ENCODE results near the gene ASB6.
"Not testable (repeated sequence)": the region's sequence is repeated elsewhere in the genome, so short reads cannot be mapped to it uniquely, and the experiment has no call there.

Gene ASB6

DNA sequence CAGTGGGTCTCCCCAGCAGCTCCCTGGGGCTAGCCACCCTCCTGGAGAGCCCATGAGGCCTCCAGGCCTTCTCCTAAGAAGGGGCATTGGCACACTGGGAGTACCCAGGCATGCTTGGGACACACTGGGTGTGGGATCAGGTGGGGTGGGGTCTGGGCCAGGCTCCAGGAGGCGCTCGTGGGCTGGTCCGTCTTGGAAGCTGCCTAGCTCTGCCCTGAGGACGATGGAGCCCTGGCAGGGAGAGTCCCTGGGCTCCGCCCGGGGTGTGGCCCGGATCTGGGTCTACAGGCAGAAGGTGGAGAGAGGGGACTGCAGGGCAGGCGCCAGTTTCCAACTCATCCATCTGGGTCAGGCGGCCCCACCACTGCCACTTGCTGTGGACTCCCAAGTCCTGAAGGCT is 25.9 kb upstream of the ASB6 start:
- no peak for DNase-seq (ENCODE audit: low read depth in 2 of 3, low spot score in 1 of 3)

DNA sequence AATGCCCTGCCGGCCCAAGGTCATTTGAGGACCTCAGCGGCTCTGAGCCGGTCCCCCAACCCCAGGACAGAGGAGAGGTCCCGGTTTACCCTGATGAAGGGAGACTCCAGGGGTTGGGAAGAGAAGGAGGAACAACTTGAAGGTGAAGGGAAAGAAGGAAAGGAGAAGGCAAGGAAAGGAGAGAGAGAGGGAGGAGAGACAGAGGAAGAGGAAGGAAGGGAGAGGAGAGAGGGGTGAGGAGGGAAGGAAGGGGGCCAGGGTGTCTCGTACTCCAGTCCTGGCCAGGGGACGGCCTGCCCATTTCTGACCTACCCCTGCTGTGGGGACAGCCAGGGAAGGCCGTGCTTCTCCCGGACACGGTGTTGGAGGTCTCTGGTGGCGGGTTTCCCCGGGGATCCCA is 25.4 kb upstream of the ASB6 start:
- no peak for DNase-seq (ENCODE audit: low read depth in 2 of 3, low spot score in 1 of 3)

DNA sequence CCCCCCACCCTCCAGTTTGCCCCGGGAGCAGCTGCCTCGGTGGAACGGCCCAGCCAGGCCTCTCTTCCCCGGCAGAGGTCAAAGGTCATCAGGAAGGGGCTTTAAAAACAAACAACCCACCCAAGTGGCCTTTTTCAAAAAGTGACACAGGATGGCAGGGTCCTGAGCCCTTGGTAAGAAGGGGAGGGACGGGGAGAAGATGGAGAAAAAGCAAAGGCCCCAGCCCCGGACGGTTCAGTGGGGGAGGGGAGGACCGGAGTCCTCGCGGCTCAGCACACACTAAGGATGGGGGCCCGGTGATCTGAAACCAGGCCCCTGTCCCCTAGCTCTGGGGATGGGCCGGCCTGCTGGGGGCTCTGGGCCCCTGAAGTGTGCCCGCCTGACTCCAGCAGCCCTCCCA is 24.6 kb upstream of the ASB6 start:
- no peak for DNase-seq (ENCODE audit: low read depth in 2 of 3, low spot score in 1 of 3)

DNA sequence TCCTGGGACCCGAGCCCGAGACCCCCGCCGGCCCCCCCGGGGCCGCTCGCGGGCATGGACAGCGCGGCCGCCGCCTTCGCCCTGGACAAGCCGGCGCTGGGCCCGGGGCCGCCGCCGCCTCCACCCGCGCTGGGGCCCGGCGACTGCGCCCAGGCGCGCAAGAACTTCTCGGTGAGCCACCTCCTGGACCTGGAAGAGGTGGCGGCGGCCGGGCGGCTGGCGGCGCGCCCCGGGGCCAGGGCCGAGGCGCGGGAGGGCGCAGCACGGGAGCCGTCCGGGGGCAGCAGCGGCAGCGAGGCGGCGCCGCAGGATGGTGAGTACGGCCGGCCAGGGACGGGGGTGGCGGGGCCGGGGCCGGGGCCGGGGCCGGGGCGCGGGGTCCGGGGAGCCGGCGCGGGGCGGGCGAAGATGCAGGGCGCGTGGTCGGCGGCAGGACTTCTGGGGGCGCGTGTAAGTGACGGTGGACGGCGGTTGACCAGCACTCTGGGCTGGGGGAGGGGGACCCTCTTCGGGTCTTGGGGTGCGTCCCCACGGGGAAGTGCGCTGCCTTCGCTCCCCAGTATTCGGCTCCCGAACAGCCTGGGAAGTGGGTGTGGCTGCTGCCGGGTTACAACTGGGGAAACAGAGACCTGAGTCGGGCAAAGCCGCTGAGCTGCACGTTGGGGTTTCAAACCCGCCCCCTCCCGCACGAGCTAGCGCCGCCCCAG is 24.0 kb upstream of the ASB6 start:
- no peak for DNase-seq (ENCODE audit: low read depth in 2 of 3, low spot score in 1 of 3)

DNA sequence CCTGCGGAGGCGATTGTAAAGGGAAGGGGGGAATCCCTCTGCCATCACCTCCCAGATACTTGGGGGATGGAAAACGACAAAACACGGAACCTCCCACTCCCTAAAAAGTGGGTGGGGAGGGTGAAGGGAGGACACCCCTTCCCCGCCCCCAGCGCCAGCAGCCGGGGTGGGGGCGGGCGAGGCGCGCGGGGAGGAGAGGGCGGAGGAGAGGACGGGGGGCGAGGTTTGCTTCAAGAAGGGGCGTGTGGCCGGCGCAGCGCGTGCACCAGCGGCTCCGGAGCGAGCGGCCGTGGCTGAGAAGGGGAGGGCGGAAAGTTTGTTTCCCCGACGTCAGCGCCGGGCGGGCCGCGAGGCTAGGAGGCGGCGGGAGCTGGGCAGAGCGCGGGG is 23.4 kb upstream of the ASB6 start, which contains the start of gene PRRX2:
Gene PRRX2, plus strand, starts transcription at position 259 of the 387 bp plus-strand sequence. CDS start 221 bp downstream, outside the sequence.
- peak in 1 of 3 donors; percentile 21 for DNase-seq (ENCODE audit: low read depth in 2 of 3, low spot score in 1 of 3)

DNA sequence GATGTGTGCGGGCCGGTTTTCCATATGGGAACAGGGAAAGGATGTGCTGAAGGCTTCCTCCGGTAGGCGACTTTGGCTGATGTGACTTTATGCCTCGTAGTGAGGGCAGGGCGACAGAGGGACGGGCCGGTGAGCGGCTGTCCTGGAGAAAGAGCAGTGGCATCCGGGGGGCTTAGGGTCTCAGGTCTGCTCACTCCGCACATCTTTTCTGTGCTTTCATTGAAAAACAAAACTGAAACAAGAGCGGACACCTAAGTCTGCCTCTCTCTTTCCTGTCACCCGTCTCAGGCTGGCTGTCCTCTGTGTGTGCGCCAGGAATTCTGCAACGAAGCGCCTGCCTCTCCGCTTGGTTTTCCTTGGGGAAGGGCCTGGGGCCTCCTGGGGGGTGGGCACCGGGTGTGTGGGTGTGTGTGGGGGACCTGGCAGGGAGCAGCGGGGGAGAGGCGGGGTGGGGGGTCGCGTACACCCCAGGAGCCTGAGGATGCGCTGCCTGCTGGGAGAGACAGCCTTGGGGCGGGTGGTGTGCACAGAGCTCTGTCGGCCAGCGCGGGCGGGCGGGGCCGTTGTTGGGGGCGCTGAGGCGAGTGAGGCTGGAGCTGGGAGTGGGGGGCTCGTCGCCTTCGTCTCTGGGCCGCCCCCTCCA is 22.9 kb upstream of the ASB6 start:
- no peak for DNase-seq (ENCODE audit: low read depth in 2 of 3, low spot score in 1 of 3)

DNA sequence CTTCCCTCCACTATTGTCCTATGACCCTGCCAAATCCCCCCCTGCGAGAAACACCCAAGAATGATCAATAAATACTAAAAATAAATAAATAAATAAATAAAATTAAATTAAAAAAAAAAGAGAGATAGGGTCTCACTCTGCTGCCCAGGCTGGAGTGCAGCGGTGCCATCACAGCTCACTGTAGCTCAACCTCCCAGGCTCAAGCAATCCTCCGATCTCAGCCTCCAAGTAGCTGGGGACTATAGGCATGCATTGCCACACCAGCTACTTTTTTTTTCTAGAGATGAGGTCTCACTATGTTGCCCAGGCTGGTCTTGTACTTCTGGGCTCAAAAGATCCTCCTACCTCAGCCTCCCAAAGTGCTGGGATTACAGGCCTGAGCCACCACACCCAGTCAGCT is 20.3 kb upstream of the ASB6 start:
- DNase-seq (ENCODE audit: low read depth in 2 of 3, low spot score in 1 of 3): not testable (repeated sequence)

DNA sequence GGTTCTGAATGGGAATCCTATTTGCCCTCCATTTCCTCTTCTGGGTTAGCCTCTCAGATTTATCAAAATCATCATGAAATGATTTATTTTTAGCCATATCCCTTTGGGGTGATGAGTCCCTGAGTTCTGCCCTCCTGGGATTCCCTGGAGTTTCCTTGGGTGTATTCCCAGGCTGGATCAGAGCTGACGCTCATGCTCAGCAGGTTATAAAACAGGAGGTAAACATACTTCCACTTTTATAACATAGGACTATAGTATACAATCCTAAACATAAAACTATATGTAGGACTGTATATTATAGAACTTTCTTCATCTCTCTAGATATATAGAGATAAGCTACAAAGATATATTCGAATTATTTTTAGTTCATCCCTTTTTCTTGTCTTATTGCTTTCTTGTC is 19.1 kb upstream of the ASB6 start:
- no peak for DNase-seq (ENCODE audit: low read depth in 2 of 3, low spot score in 1 of 3)

DNA sequence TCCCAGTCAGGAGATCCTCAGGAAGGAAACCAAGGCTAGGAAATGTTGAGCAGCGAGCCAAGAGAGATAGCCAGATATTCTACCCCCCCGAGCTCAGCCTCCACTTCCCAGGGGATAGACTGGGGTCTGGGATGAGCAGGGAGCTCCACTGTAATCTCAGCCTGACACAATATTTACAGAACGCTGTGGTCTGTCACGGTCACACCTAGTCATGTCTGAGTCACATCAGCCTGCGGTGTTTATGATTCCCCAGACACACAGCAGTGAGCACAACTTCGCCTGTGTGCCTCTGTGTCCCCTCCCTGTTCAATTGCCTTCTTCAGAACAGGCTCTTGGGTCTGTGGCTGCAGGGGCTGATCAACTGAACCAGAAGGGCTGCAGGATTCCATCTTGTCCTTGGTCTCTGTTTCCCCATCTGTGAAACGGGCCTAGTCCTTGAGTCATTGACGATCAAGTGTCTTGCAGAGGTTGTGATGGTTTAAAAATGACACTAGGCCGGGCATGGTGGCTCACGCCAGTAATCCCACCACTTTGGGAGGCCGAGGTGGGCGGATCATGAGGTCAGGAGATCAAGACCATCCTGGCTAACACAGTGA is 14.9 kb upstream of the ASB6 start:
- DNase-seq (ENCODE audit: low read depth in 2 of 3, low spot score in 1 of 3): no peak

DNA sequence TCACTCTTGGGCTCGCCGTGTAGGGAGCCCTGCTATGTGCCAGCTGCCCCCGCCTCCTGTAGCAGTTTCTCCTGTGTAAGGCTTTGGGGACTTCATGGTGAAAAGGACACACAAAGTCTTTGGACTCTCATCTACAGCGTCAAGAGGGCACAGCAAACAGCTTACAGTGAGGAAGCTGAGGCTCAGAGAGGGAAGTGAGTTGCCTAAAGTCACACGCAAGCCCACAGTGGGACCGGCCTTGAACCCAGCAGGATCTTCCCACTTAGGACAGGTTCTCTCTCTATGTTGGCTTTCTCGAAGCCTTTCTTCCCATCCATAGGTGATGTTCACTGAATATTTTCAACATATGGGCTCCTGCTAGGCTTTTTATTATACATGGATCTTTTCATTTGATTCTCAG is 13.7 kb upstream of the ASB6 start:
- DNase-seq (ENCODE audit: low read depth in 2 of 3, low spot score in 1 of 3): no peak

DNA sequence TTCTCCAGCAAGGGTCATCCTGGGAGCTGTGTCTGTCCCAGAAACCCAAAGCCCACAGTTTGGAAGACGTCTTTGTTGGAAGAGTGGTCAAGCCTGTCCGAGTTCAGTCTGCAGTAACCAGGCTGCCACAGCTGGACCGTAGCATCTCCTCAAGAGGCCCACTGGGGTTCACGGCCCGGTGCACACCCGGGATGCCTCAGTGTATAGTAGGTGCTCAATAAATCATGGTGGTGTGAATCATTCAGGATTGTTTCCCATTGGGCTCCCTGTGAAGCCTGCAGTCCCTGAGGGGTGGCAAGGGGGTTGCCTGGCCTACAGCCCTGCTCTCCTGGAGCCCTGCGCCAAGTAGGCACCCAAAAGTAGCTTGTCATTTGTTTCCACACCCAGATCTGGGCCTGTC is 13.2 kb upstream of the ASB6 start:
- DNase-seq (ENCODE audit: low read depth in 2 of 3, low spot score in 1 of 3): no peak

DNA sequence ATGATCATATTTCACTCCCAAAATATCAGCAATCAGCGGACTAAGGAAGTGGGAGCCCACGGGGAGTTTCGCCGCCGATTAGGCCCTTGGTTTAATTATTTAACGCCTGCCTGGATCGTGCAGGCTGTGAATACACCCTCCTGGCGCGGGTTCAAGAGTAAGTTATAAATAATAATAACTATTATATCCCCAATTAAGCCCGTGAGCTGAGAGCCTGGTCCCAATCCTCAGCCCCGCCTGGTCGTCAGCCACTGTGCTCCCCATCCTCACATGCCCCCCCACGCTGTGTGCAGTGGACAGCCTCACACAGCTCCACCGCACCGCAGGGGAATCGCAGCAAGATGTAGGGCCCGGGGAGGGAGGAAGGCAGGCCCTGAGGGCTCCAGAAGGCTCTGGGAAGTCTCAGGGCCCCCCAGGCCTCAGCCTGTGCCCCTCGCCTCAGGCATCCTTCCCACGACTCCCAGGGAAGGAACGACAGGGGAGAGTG is 12.6 kb upstream of the ASB6 start:
- no peak for DNase-seq (ENCODE audit: low read depth in 2 of 3, low spot score in 1 of 3)

DNA sequence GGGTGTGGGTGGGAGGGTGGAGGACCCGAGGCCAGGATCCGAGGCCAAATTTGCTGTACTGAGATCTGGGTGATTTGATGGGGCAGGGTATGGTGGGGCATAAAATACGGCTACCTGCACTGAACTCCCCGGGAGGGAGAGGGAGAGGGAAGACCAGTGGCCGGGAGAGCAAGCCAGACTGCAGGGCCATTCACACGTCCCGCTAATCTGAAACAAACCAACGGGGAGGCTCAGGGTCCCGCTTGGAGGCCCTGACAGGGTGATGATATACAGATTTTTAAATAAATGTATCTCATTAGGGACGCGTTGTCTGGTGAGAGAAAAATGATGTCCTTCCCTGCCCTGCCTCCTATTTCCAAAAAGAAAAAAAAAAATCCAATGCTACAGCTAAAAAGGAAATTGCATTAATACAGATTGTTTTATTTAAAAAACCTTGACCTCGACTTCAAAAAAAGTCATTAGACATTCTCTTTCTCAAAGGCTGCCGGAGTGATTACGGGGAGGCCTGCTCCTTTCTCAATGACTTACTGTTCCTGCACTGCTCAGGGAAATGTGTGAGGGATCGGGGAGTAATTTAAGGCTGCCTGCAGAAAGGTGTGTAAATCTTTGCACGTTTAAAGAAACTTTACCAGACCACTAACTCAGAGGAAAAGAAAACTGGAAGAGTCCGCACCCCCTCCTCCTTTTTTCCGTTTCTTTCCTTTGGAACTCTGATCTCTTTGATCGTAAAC is 12.0 kb upstream of the ASB6 start:
- DNase-seq (ENCODE audit: low read depth in 2 of 3, low spot score in 1 of 3): no peak

DNA sequence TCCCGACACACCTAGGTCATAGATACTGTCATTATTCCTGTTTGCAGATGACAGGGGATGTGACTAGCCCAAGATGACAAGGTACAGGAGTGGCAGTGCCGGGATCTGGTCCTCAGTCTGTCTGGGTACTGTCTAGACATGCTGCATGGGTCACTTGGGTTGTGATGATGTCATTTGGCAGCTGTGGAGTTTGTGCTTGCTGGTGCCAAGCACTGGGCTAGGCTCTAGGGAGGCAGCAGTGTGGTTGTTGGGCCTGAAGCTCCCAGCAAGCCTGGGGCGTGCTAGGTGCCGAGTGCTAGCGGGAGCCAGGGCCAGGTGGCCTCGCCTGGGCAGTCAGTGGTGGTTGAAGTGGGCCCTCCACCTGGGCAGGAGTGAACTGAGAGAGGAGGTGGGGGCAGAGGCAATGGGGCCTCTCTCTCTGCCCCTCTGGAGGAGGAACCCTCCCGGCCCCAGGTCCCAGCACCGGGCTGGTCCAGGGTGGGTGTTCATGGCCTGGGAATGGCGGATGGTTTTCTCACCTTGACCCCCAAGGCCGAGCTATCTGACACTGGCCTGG is 8.8 kb upstream of the ASB6 start:
- DNase-seq (ENCODE audit: low read depth in 2 of 3, low spot score in 1 of 3): no peak

DNA sequence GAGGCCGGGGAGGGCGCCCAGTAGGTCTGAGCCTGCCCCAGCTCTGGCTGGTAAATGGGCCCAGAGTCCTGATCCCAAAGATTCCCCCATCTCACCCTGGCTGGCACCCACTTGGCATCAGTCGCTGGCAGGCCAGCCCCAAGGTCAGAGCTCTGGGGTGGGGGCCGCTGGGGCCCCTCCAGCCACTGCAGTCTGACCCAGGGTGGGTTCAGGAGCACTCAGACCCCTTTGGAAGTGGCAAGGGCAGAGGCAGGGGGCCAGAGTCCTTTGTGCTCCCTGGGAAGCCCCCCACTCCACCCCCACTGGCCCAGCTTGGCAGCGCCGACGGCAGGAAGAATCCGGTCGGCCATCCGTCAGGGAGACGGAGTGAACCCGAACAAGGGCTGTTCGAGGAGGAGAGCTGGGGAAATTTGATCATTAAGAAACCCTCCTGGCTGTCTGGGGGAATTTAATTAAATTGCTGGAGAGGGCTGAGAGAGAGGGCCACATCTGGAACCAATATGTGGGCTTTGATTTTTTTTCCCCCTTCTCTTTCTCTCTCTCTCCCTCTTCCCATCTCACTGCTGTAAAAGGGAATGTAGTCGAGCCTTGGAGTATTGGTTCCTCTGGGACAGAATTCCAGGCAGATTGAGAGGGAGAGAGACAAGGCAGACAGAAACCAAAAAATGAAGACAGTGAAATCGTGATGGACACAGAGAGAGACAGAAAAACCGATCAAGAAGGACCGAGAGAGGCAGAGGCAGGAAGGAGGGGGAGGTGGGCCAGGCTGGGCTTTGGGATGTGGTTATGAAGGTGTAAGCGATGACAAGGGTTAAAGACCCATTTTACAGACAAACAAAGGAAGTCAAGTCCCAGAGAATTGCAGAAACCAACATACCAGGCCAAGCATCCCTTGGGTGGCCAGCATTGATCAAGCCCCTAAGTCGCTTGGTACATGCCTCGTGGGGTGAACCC is 8.1 kb upstream of the ASB6 start:
- no peak for DNase-seq (ENCODE audit: low read depth in 2 of 3, low spot score in 1 of 3)

DNA sequence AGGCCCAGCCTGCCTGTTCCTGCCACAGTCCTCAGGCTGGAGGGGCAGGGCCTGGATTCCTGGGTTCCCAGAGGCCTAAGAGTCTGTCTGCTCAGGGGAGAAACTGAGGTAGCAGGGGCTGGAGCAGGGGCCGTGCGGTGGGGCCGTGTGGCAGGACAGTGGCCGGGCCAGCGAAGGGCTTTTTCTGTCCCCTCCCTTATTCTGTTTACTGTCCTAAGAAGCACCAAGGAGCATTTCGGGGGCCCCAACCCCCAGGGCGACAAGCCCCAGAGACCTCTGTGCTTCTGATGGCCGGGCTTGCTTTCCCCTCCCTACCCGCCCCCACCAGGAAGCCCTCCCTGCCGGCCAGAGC is 6.8 kb upstream of the ASB6 start:
- no peak for DNase-seq (ENCODE audit: low read depth in 2 of 3, low spot score in 1 of 3)

DNA sequence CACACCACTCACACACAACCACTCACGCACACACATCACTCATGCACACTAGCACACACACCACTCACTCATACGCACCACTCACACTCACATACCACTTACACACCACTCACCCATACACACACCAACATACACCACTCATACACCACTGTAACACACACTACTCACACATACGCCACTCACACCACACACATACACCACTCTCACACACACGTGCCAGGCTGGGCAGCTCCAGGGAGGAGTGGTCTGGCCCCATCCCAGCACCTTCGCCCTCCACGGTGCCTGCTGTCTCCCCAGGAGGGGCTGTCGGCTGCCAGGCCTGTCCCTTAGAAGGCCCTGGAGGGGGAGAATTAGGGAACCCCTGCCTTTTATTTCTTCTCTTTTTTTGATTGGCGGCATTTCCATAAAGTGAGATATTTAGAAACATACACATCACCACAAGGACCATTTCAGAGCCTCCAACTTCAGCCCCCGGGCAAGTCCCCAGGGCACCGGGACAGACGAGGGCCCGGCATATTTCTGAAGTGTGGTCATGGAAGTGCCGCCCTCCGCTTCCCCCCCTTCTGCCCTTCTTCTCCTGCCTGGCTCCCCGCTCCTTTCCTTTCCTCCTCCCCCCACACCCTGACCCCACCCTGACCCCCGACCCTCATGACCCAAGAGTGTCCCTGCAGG is 6.3 kb upstream of the ASB6 start:
- no peak for DNase-seq (ENCODE audit: low read depth in 2 of 3, low spot score in 1 of 3)

DNA sequence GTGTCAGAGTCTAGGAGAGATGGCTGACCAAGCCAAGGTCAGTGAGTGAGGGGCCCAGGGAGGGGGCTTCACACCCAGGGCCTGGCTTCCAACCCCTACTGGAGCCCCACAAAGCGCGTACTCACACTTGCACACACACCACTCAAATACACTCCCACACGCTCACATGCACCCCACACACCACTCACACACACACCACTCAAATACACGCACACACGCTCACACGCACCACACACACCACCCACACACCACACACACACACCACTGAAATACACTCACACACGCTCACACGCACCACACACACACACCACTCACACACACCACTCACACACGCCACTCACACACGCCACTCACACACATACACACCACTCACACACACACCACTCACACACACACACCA is 5.7 kb upstream of the ASB6 start:
- DNase-seq (ENCODE audit: low read depth in 2 of 3, low spot score in 1 of 3): no peak

DNA sequence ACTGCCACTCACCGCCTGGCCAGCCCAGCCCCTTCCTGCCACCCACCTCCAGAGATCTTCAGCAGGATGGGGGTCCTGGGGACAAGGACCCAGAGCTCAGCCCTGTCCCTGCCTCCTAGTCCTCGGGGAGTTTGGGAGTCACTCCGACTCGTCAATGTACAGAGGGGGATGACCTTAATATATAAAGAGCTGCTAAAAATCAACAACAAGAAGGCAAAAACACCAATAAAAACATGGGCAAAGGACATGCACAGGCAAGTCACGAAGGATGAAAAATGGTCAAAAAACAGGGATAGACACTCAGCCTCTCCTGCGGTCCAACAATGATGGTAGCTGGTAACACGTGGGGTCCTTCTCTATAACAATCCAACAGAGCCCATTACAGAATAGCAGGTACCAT is 4.7 kb upstream of the ASB6 start:
- DNase-seq (ENCODE audit: low read depth in 2 of 3, low spot score in 1 of 3): no peak

DNA sequence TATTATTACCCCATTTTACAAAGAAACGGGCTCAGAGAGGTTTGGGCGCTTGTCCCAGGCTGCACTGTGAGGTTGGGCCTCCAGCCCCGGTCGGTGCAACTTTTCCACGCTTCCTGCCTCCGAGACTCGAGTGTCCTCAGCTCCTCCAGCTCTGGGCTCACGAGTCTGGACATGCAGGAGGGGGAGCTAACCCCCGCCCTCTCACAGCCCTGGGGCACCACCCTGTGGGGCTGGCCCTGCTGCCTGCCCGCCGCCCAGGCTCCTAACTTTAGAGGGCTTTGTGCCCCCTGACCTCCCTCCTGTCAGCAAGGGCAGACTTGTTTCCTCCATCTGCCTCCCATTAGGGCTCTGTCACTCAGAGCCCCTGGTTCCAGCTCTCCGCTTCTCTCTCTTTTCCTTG is 4.3 kb upstream of the ASB6 start:
- no peak for DNase-seq (ENCODE audit: low read depth in 2 of 3, low spot score in 1 of 3)
